DMS53 (cell line): ENCODE measurements around the gene BRICD5.

Experiments used
- DNase-seq: peaks from one replicate; lab custom pipeline; 2025; lab: John Stamatoyannopoulos, UW

BRICD5 gene

DNA sequence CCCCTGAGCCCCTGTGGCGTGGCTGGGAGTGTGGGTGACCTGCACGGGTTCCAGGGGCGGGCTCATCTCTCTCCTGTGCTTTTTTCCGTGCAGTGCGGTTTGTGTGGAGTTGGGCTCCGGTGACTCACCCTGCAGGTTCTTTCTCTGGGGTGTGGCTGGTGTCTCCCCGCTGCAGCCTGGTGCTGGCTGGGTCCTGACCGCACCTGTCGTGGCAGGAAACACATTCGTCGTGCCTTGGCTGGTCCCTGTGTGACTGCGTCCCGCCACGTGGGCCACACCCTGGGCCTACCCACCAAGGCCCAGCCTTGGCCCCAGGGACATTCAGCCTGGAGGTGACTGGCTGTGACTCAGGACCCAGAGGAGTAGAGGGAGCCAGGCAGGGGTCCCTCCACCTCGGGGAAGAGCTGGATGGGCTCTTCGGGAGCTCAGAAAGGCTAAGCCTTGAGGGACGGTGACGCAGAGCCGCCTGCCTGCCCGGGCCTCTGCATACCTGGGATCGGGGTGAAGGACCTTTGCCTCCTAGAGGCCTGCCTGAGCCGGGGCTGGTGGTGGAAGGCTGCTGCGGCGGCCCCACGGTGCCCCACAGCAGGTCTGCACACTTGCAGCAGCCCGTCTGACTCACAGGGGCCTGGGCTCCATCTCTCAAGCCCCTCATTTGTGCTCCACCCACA is 47.3 kb downstream of the BRICD5 start:
- DNase-seq = no peak

DNA sequence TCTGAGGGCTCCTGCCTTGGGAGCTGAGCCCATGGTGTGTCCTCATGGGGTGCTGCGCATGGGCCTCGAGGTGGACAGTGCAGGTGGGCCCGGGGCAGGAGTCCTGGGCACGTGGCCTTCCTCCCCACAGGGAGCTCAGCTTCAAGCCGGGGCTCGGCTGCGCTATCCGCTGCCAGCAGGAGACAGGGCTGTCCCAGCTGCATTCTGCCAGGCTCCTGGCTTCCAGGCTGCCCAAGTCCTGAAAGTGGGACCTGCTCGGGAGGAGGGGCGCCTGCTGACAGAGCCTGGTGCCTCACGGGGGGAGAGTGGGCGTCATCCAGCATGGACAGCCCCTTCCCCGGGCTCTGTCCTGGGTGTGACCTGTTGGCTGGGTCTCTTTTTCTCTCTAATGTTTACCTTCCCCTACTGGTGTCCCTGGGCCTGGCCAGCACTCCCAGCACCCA is 48.0 kb downstream of the BRICD5 start:
- DNase-seq = no peak

DNA sequence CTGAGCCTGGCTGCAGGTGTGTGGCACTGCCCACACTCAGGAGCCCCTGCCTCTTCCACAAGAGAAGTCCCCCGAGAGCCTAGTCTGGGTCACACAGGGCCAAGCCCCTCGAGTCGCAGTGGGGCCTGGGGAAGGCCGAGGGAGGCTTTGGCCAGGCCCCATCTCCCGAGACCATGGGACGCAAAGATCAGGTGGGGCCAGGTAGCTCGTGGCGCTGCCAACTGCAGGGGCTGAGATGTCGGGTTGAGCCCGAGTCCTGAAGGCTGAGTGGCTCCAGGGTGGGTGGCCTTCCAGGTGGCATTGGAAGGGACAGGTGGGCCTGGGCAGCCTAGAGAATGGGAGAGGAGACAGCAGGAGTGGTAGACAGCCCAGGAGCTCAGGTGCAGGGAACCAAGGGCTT is 48.8 kb downstream of the BRICD5 start:
- DNase-seq = no peak

DNA sequence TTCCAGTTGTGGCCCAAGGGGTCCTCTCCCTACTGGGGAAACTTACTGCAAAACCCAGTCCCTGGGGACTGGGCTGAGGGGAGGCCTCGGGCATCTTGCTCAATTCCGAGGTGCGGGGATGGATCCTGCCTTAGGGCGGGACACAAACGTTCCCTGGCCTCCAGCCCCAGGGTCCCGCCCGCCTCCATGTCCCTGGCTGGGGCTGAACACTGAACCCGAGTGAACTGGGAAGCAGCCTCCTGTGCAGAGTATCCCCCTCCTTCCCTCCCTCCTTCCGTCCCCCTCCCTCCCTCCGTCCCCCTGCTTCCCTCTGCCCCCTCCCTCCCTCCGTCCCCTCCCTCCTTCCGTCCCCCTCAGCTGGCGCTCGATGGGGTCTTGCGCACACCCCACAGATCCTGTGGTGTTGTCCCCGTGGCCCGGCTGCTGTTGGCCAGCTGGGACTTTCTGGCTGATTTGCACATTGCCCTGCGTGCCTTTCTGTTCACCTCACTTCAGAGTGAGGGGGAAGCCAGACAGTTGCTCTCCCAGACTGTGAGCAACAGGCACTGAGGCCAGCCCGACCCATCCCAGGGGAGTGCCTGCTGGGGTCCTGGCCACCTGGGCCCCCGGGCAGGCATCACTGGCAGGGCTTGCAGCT is 49.6 kb downstream of the BRICD5 start:
- DNase-seq = no peak
